ENCODE results near the gene CASK.

Gene CASK

GRCh38 chrX:41470706-41471105 lies 452.6 kb downstream of the CASK start:
- no peak for DNase-seq (ENCODE audit: low spot score)

GRCh38 chrX:41468647-41469323 lies 454.6 kb downstream of the CASK start:
- no peak for DNase-seq (ENCODE audit: low spot score)

Measured in SW480 (cell line).